Measurements from ENCODE around the gene KL.

The KL gene

GRCh38 chr13:33004511-33004910 is 11.7 kb upstream of the KL start:
- no peak for DNase-seq

- no peak for DNase-seq
Measured at GRCh38 chr13:33006134-33006533, 10.1 kb upstream of the KL start.

GRCh38 chr13:33006638-33007037 is 9.6 kb upstream of the KL start:
- no peak for DNase-seq

GRCh38 chr13:33007237-33007636 is 9.0 kb upstream of the KL start:
- no peak for DNase-seq

- no peak for DNase-seq
Measured at GRCh38 chr13:33007950-33008349, 8.3 kb upstream of the KL start.

- no peak for DNase-seq
Measured at GRCh38 chr13:33008946-33009722, 7.1 kb upstream of the KL start.

GRCh38 chr13:33011828-33012470 is 4.3 kb upstream of the KL start:
- DNase-seq: no peak

GRCh38 chr13:33014291-33014690 is 1.9 kb upstream of the KL start:
- no peak for DNase-seq

- DNase-seq: no peak
Measured at GRCh38 chr13:33015241-33015668, 968 bp upstream of the KL start.

GRCh38 chr13:33015791-33016323 is 366 bp upstream of the KL start:
- DNase-seq: no peak

GRCh38 chr13:33017323-33017929 is 1.2 kb downstream of the KL start:
- DNase-seq: peak in 3 of 58 donors; percentile 6 to 15 (median 8)

GRCh38 chr13:33018886-33019285 is 2.7 kb downstream of the KL start:
- DNase-seq: no peak

GRCh38 chr13:33022986-33023385 is 6.8 kb downstream of the KL start:
- no peak for DNase-seq

- DNase-seq: no peak
Measured at GRCh38 chr13:33025220-33025744, 9.1 kb downstream of the KL start.

- no peak for DNase-seq
Measured at GRCh38 chr13:33026489-33027152, 10.4 kb downstream of the KL start.

- DNase-seq: no peak
Measured at GRCh38 chr13:33028620-33029019, 12.4 kb downstream of the KL start.

GRCh38 chr13:33031277-33031676 is 15.1 kb downstream of the KL start:
- DNase-seq: no peak

GRCh38 chr13:33032037-33032625 is 15.9 kb downstream of the KL start:
- no peak for DNase-seq

- no peak for DNase-seq
Measured at GRCh38 chr13:33033051-33033812, 17.0 kb downstream of the KL start.

- DNase-seq: no peak
Measured at GRCh38 chr13:33033986-33034385, 17.8 kb downstream of the KL start.
